ENCODE results near the gene PGRMC1.
"Not testable (repeated sequence)": the region's sequence is repeated elsewhere in the genome, so short reads cannot be mapped to it uniquely, and the experiment has no call there.

PGRMC1 gene

GRCh38 chrX:119235051-119235511 is 1.0 kb upstream of the PGRMC1 start:
- no peak for DNase-seq (ENCODE audit: low read depth)

- DNase-seq (ENCODE audit: low read depth): peak; percentile 6
Observed at GRCh38 chrX:119236623-119237561, 807 bp downstream of the PGRMC1 start.

- DNase-seq (ENCODE audit: low read depth): no peak
Observed at GRCh38 chrX:119237562-119237942, 1.5 kb downstream of the PGRMC1 start.

GRCh38 chrX:119238557-119238956 is 2.5 kb downstream of the PGRMC1 start:
- no peak for DNase-seq (ENCODE audit: low read depth)

GRCh38 chrX:119240356-119240755 is 4.3 kb downstream of the PGRMC1 start:
- no peak for DNase-seq (ENCODE audit: low read depth)

- no peak for DNase-seq (ENCODE audit: low read depth)
Observed at GRCh38 chrX:119247702-119248101, 11.6 kb downstream of the PGRMC1 start.

GRCh38 chrX:119249891-119250290 is 13.8 kb downstream of the PGRMC1 start:
- no peak for DNase-seq (ENCODE audit: low read depth)

GRCh38 chrX:119251386-119251785 is 15.3 kb downstream of the PGRMC1 start:
- no peak for DNase-seq (ENCODE audit: low read depth)

- no peak for DNase-seq (ENCODE audit: low read depth)
Observed at GRCh38 chrX:119252716-119253115, 16.6 kb downstream of the PGRMC1 start.

GRCh38 chrX:119266364-119266995 is 30.4 kb downstream of the PGRMC1 start:
- DNase-seq (ENCODE audit: low read depth): no peak

- DNase-seq (ENCODE audit: low read depth): not testable (repeated sequence)
Observed at GRCh38 chrX:119267115-119267514, 31.0 kb downstream of the PGRMC1 start.

GRCh38 chrX:119272882-119273419 is 36.9 kb downstream of the PGRMC1 start:
- no peak for DNase-seq (ENCODE audit: low read depth)

- no peak for DNase-seq (ENCODE audit: low read depth)
Observed at GRCh38 chrX:119273420-119274192, 37.5 kb downstream of the PGRMC1 start.

GRCh38 chrX:119282347-119282746 is 46.3 kb downstream of the PGRMC1 start:
- not testable (repeated sequence) for DNase-seq (ENCODE audit: low read depth)

- DNase-seq (ENCODE audit: low read depth): no peak
Observed at GRCh38 chrX:119288890-119289393, 52.9 kb downstream of the PGRMC1 start.

GRCh38 chrX:119290476-119290875 is 54.4 kb downstream of the PGRMC1 start:
- DNase-seq (ENCODE audit: low read depth): no peak

GRCh38 chrX:119291246-119291645 is 55.2 kb downstream of the PGRMC1 start:
- not testable (repeated sequence) for DNase-seq (ENCODE audit: low read depth)

- DNase-seq (ENCODE audit: low read depth): no peak
Observed at GRCh38 chrX:119292445-119292844, 56.4 kb downstream of the PGRMC1 start.

Measured in stimulated activated CD8-positive, alpha-beta memory T cell treated with anti-CD3 and anti-CD28 coated beads, Interleukin-12 subunit alpha, Interleukin-12 subunit beta, amount 100 ng/mL, for 4 hours (primary cell).